Measurements from ENCODE around the gene FRMD5.
"Not testable (repeated sequence)": the region's sequence is repeated elsewhere in the genome, so short reads cannot be mapped to it uniquely, and the experiment has no call there.

FRMD5 gene

GRCh38 chr15:44195151-44195740 is at the start of gene FRMD5:
Gene FRMD5 (minus strand): TSS chr15:44195271.
- peak; percentile 77 for DNase-seq (ENCODE audit: low read depth in 1 of 2, low spot score in 1 of 2)

GRCh38 chr15:44243829-44244228 is 48.8 kb upstream of the FRMD5 start:
- no peak for DNase-seq (ENCODE audit: low read depth in 1 of 2, low spot score in 1 of 2)

GRCh38 chr15:44243141-44243540 is 48.1 kb upstream of the FRMD5 start:
- DNase-seq (ENCODE audit: low read depth in 1 of 2, low spot score in 1 of 2): no peak

GRCh38 chr15:44231842-44232241 is 36.8 kb upstream of the FRMD5 start:
- DNase-seq (ENCODE audit: low read depth in 1 of 2, low spot score in 1 of 2): no peak

GRCh38 chr15:44229301-44229700 is 34.2 kb upstream of the FRMD5 start:
- DNase-seq (ENCODE audit: low read depth in 1 of 2, low spot score in 1 of 2): not testable (repeated sequence)

- DNase-seq (ENCODE audit: low read depth in 1 of 2, low spot score in 1 of 2): no peak
These were observed 32.5 kb upstream of the FRMD5 start for GRCh38 chr15:44227584-44227983.

- DNase-seq (ENCODE audit: low read depth in 1 of 2, low spot score in 1 of 2): not testable (repeated sequence)
These were observed 31.9 kb upstream of the FRMD5 start for GRCh38 chr15:44227001-44227400.

- no peak for DNase-seq (ENCODE audit: low read depth in 1 of 2, low spot score in 1 of 2)
These were observed 27.4 kb upstream of the FRMD5 start for GRCh38 chr15:44222478-44222877.

- no peak for DNase-seq (ENCODE audit: low read depth in 1 of 2, low spot score in 1 of 2)
These were observed 24.0 kb upstream of the FRMD5 start for GRCh38 chr15:44219073-44219472.

GRCh38 chr15:44216958-44217357 is 21.9 kb upstream of the FRMD5 start:
- no peak for DNase-seq (ENCODE audit: low read depth in 1 of 2, low spot score in 1 of 2)

GRCh38 chr15:44215594-44215993 is 20.5 kb upstream of the FRMD5 start:
- DNase-seq (ENCODE audit: low read depth in 1 of 2, low spot score in 1 of 2): no peak

- no peak for DNase-seq (ENCODE audit: low read depth in 1 of 2, low spot score in 1 of 2)
These were observed 13.9 kb upstream of the FRMD5 start for GRCh38 chr15:44208956-44209355.

- DNase-seq (ENCODE audit: low read depth in 1 of 2, low spot score in 1 of 2): no peak
These were observed 12.6 kb upstream of the FRMD5 start for GRCh38 chr15:44207643-44208042.

GRCh38 chr15:44199393-44199792 is 4.3 kb upstream of the FRMD5 start:
- DNase-seq (ENCODE audit: low read depth in 1 of 2, low spot score in 1 of 2): no peak

GRCh38 chr15:44194323-44195150 is 534 bp downstream of the FRMD5 start:
- DNase-seq (ENCODE audit: low read depth in 1 of 2, low spot score in 1 of 2): peak in 1 of 2 donors; percentile 24

GRCh38 chr15:44193651-44194322 is 1.3 kb downstream of the FRMD5 start:
- DNase-seq (ENCODE audit: low read depth in 1 of 2, low spot score in 1 of 2): no peak

- no peak for DNase-seq (ENCODE audit: low read depth in 1 of 2, low spot score in 1 of 2)
These were observed 6.3 kb downstream of the FRMD5 start for GRCh38 chr15:44188795-44189194.

GRCh38 chr15:44186705-44187104 is 8.4 kb downstream of the FRMD5 start:
- DNase-seq (ENCODE audit: low read depth in 1 of 2, low spot score in 1 of 2): no peak

- DNase-seq (ENCODE audit: low read depth in 1 of 2, low spot score in 1 of 2): no peak
These were observed 11.7 kb downstream of the FRMD5 start for GRCh38 chr15:44183363-44183762.

- DNase-seq (ENCODE audit: low read depth in 1 of 2, low spot score in 1 of 2): no peak
These were observed 13.7 kb downstream of the FRMD5 start for GRCh38 chr15:44181410-44181809.

GRCh38 chr15:44177139-44177538 is 17.9 kb downstream of the FRMD5 start:
- no peak for DNase-seq (ENCODE audit: low read depth in 1 of 2, low spot score in 1 of 2)

GRCh38 chr15:44173813-44174212 is 21.3 kb downstream of the FRMD5 start:
- DNase-seq (ENCODE audit: low read depth in 1 of 2, low spot score in 1 of 2): no peak
